ENCODE measurements around the gene CLEC18C.
"Not testable (repeated sequence)": the region's sequence is repeated elsewhere in the genome, so short reads cannot be mapped to it uniquely, and the experiment has no call there.

CLEC18C gene

GRCh38 chr16:70198230-70198629, 24.6 kb downstream of the CLEC18C start:
- H3K4me1 ChIP-seq (ENCODE audit: control insufficient read depth, low read depth, low read length); H3K4me3 ChIP-seq (ENCODE audit: low read length); H3K9me3 ChIP-seq (ENCODE audit: control insufficient read depth, low read depth, low read length); H3K27me3 ChIP-seq (ENCODE audit: control insufficient read depth, insufficient read depth, low read length); H3K36me3 ChIP-seq (ENCODE audit: control insufficient read depth, low read depth, low read length); H3K9ac ChIP-seq (ENCODE audit: low read length); H3K27ac ChIP-seq (ENCODE audit: low read length): not testable (repeated sequence)

- H3K9ac ChIP-seq (ENCODE audit: low read length); H3K4me1 ChIP-seq (ENCODE audit: control insufficient read depth, low read depth, low read length); H3K9me3 ChIP-seq (ENCODE audit: control insufficient read depth, low read depth, low read length); H3K36me3 ChIP-seq (ENCODE audit: control insufficient read depth, low read depth, low read length); H3K27me3 ChIP-seq (ENCODE audit: control insufficient read depth, insufficient read depth, low read length); H3K27ac ChIP-seq (ENCODE audit: low read length); H3K4me3 ChIP-seq (ENCODE audit: low read length): not testable (repeated sequence)
Observed at GRCh38 chr16:70198666-70199065, 25.1 kb downstream of the CLEC18C start.

GRCh38 chr16:70199170-70199569, 25.6 kb downstream of the CLEC18C start:
- H3K4me1 ChIP-seq (ENCODE audit: control insufficient read depth, low read depth, low read length); H3K4me3 ChIP-seq (ENCODE audit: low read length); H3K36me3 ChIP-seq (ENCODE audit: control insufficient read depth, low read depth, low read length); H3K9ac ChIP-seq (ENCODE audit: low read length); H3K9me3 ChIP-seq (ENCODE audit: control insufficient read depth, low read depth, low read length); H3K27me3 ChIP-seq (ENCODE audit: control insufficient read depth, insufficient read depth, low read length); H3K27ac ChIP-seq (ENCODE audit: low read length): not testable (repeated sequence)

GRCh38 chr16:70200063-70200462, 26.5 kb downstream of the CLEC18C start:
- H3K4me1 ChIP-seq (ENCODE audit: control insufficient read depth, low read depth, low read length); H3K27ac ChIP-seq (ENCODE audit: low read length); H3K27me3 ChIP-seq (ENCODE audit: control insufficient read depth, insufficient read depth, low read length); H3K4me3 ChIP-seq (ENCODE audit: low read length); H3K36me3 ChIP-seq (ENCODE audit: control insufficient read depth, low read depth, low read length); H3K9ac ChIP-seq (ENCODE audit: low read length); H3K9me3 ChIP-seq (ENCODE audit: control insufficient read depth, low read depth, low read length): not testable (repeated sequence)

- H3K9me3 ChIP-seq (ENCODE audit: control insufficient read depth, low read depth, low read length); H3K4me3 ChIP-seq (ENCODE audit: low read length); H3K27me3 ChIP-seq (ENCODE audit: control insufficient read depth, insufficient read depth, low read length); H3K4me1 ChIP-seq (ENCODE audit: control insufficient read depth, low read depth, low read length); H3K27ac ChIP-seq (ENCODE audit: low read length); H3K9ac ChIP-seq (ENCODE audit: low read length); H3K36me3 ChIP-seq (ENCODE audit: control insufficient read depth, low read depth, low read length): not testable (repeated sequence)
Observed at GRCh38 chr16:70203508-70203907, 29.9 kb downstream of the CLEC18C start.

- H3K4me3 ChIP-seq (ENCODE audit: low read length); H3K36me3 ChIP-seq (ENCODE audit: control insufficient read depth, low read depth, low read length); H3K27me3 ChIP-seq (ENCODE audit: control insufficient read depth, insufficient read depth, low read length); H3K9ac ChIP-seq (ENCODE audit: low read length); H3K9me3 ChIP-seq (ENCODE audit: control insufficient read depth, low read depth, low read length); H3K27ac ChIP-seq (ENCODE audit: low read length); H3K4me1 ChIP-seq (ENCODE audit: control insufficient read depth, low read depth, low read length): not testable (repeated sequence)
Observed at GRCh38 chr16:70204010-70204409, 30.4 kb downstream of the CLEC18C start.

GRCh38 chr16:70204668-70205405, 31.2 kb downstream of the CLEC18C start:
- H3K9me3 ChIP-seq (ENCODE audit: control insufficient read depth, low read depth, low read length); H3K36me3 ChIP-seq (ENCODE audit: control insufficient read depth, low read depth, low read length); H3K27me3 ChIP-seq (ENCODE audit: control insufficient read depth, insufficient read depth, low read length); H3K27ac ChIP-seq (ENCODE audit: low read length); H3K4me3 ChIP-seq (ENCODE audit: low read length); H3K4me1 ChIP-seq (ENCODE audit: control insufficient read depth, low read depth, low read length); H3K9ac ChIP-seq (ENCODE audit: low read length): not testable (repeated sequence)

GRCh38 chr16:70206382-70206781, 32.8 kb downstream of the CLEC18C start:
- H3K4me3 ChIP-seq (ENCODE audit: low read length); H3K9me3 ChIP-seq (ENCODE audit: control insufficient read depth, low read depth, low read length); H3K4me1 ChIP-seq (ENCODE audit: control insufficient read depth, low read depth, low read length); H3K9ac ChIP-seq (ENCODE audit: low read length); H3K27me3 ChIP-seq (ENCODE audit: control insufficient read depth, insufficient read depth, low read length); H3K27ac ChIP-seq (ENCODE audit: low read length); H3K36me3 ChIP-seq (ENCODE audit: control insufficient read depth, low read depth, low read length): not testable (repeated sequence)

- not testable (repeated sequence) for H3K27me3 ChIP-seq (ENCODE audit: control insufficient read depth, insufficient read depth, low read length); H3K9me3 ChIP-seq (ENCODE audit: control insufficient read depth, low read depth, low read length); H3K4me3 ChIP-seq (ENCODE audit: low read length); H3K4me1 ChIP-seq (ENCODE audit: control insufficient read depth, low read depth, low read length); H3K36me3 ChIP-seq (ENCODE audit: control insufficient read depth, low read depth, low read length); H3K27ac ChIP-seq (ENCODE audit: low read length); H3K9ac ChIP-seq (ENCODE audit: low read length)
Observed at GRCh38 chr16:70218586-70218985, 45.0 kb downstream of the CLEC18C start.

- not testable (repeated sequence) for H3K36me3 ChIP-seq (ENCODE audit: control insufficient read depth, low read depth, low read length); H3K4me1 ChIP-seq (ENCODE audit: control insufficient read depth, low read depth, low read length); H3K4me3 ChIP-seq (ENCODE audit: low read length); H3K9ac ChIP-seq (ENCODE audit: low read length); H3K27me3 ChIP-seq (ENCODE audit: control insufficient read depth, insufficient read depth, low read length); H3K9me3 ChIP-seq (ENCODE audit: control insufficient read depth, low read depth, low read length); H3K27ac ChIP-seq (ENCODE audit: low read length)
Observed at GRCh38 chr16:70222574-70222973, 49.0 kb downstream of the CLEC18C start.

- H3K9me3 ChIP-seq (ENCODE audit: control insufficient read depth, low read depth, low read length); H3K4me1 ChIP-seq (ENCODE audit: control insufficient read depth, low read depth, low read length); H3K27me3 ChIP-seq (ENCODE audit: control insufficient read depth, insufficient read depth, low read length); H3K9ac ChIP-seq (ENCODE audit: low read length); H3K4me3 ChIP-seq (ENCODE audit: low read length); H3K36me3 ChIP-seq (ENCODE audit: control insufficient read depth, low read depth, low read length); H3K27ac ChIP-seq (ENCODE audit: low read length): not testable (repeated sequence)
Observed at GRCh38 chr16:70223216-70223615, 49.6 kb downstream of the CLEC18C start.

- not testable (repeated sequence) for H3K4me3 ChIP-seq (ENCODE audit: low read length); H3K9me3 ChIP-seq (ENCODE audit: control insufficient read depth, low read depth, low read length); H3K27me3 ChIP-seq (ENCODE audit: control insufficient read depth, insufficient read depth, low read length); H3K4me1 ChIP-seq (ENCODE audit: control insufficient read depth, low read depth, low read length); H3K36me3 ChIP-seq (ENCODE audit: control insufficient read depth, low read depth, low read length); H3K9ac ChIP-seq (ENCODE audit: low read length); H3K27ac ChIP-seq (ENCODE audit: low read length)
Observed at GRCh38 chr16:70223971-70224513, 50.5 kb downstream of the CLEC18C start.

Data from iPS-18a (cell line).